H1 (cell line): Measurements from ENCODE around the gene MDM4. TPM values are rescaled to one million over a fixed set of nuclear protein-coding genes. Genes with fewer than 3 reads are reported as not detected.

Experiments used
- CTCF ChIA-PET: fragments of 300-600 bp; sonication (Branson Sonifier 250); formaldehyde crosslinking; loops from one replicate; lab custom pipeline; 2021; ENCODE audit not compliant: partially characterized antibody; lab: Charles Lee
- POLR2A ChIA-PET: fragments of 300-600 bp; sonication (Branson Sonifier 250); formaldehyde crosslinking; loops from one replicate; lab custom pipeline; 2021; ENCODE audit warnings: inconsistent platforms; ENCODE audit not compliant: partially characterized antibody; lab: Charles Lee
- DNase-seq, 2 experiments: peaks; one replicate each; pipeline versions ENCODE4 v3.0.0 to v3.0.0-alpha.2; 2010 to 2022; ENCODE audit warnings: low spot score in 2 of 2, low read depth in 1 of 2, mixed read lengths in 1 of 2
- FAIRE-seq: peaks from 2 replicates; lab custom pipeline; 2011; peaks lifted over from hg19 to GRCh38; lab: Jason Lieb, UNC
- H2AFZ ChIP-seq: 2 replicates; pipeline ENCODE4 v1.8.1; 2012; ENCODE audit warnings: low read length, inconsistent platforms
- H2AK5ac ChIP-seq: 2 replicates; pipeline ENCODE4 v1.6.1; 2013; ENCODE audit warnings: low read depth, low read length
- H2BK120ac ChIP-seq: replicated peaks from 2 replicates; pipeline ENCODE3; 2013; ENCODE audit warnings: low read depth, low read length, inconsistent platforms
- H2BK12ac ChIP-seq: 2 replicates; pipeline ENCODE4 v1.6.1; 2013; ENCODE audit warnings: low read depth, low read length
- H2BK15ac ChIP-seq: 2 replicates; pipeline ENCODE4 v1.6.1; 2013; ENCODE audit warnings: low read length
- H2BK20ac ChIP-seq: 2 replicates; pipeline ENCODE4 v1.6.1; 2013; ENCODE audit warnings: low read length
- H2BK5ac ChIP-seq: 2 replicates; pipeline ENCODE4 v1.6.1; 2013; ENCODE audit warnings: low read depth, low read length
- H3K14ac ChIP-seq: 2 replicates; pipeline ENCODE4 v1.6.1; 2013; ENCODE audit warnings: inconsistent platforms; ENCODE audit not compliant: insufficient read length
- H3K18ac ChIP-seq: 2 replicates; pipeline ENCODE4 v1.6.1; 2013; ENCODE audit warnings: low read length; ENCODE audit errors: extremely low read depth
- H3K23ac ChIP-seq: 2 replicates; pipeline ENCODE4 v1.6.1; 2013; ENCODE audit warnings: inconsistent platforms; ENCODE audit not compliant: insufficient read length
- H3K23me2 ChIP-seq: 2 replicates; pipeline ENCODE4 v1.6.1; 2013; ENCODE audit warnings: low read depth, low read length
- H3K27ac ChIP-seq: 2 replicates; pipeline ENCODE4 v1.6.1; 2011; ENCODE audit warnings: low read depth, low read length, inconsistent platforms
- H3K27me3 ChIP-seq, 4 experiments: replicated peaks in 1 of 4; 1 replicate in 1 of 4; 2 replicates in 3 of 4; pipeline versions ENCODE4 v1.6.1 to v1.8.1; 2011 to 2013; ENCODE audit warnings: low read length in 3 of 4, mild to moderate bottlenecking in 3 of 4, inconsistent platforms in 2 of 4, mixed read lengths in 2 of 4, moderate library complexity in 1 of 4; ENCODE audit not compliant: control insufficient read depth in 3 of 4, insufficient read depth in 3 of 4; ENCODE audit errors: extremely low read depth in 1 of 4
- H3K36me3 ChIP-seq, 4 experiments: 2 replicates each; pipeline versions ENCODE4 v1.6.1 to v1.8.1; 2011 to 2013; ENCODE audit warnings: mild to moderate bottlenecking in 4 of 4, low read length in 3 of 4, moderate library complexity in 2 of 4, control low read depth in 1 of 4, inconsistent platforms in 1 of 4; ENCODE audit not compliant: insufficient read depth in 4 of 4, control insufficient read depth in 2 of 4
- H3K4ac ChIP-seq: replicated peaks from 2 replicates; pipeline ENCODE3; 2013; ENCODE audit warnings: low read length, low read depth, mixed read lengths, inconsistent platforms; ENCODE audit not compliant: insufficient read length
- H3K4me1 ChIP-seq, 4 experiments: replicated peaks in 1 of 4; 1 replicate in 1 of 4; 2 replicates in 3 of 4; pipeline versions ENCODE4 v1.6.1 to v1.8.1; 2011 to 2013; ENCODE audit warnings: low read length in 3 of 4, inconsistent platforms in 2 of 4, mixed read lengths in 1 of 4; ENCODE audit not compliant: insufficient read depth in 4 of 4, control insufficient read depth in 3 of 4
- H3K4me2 ChIP-seq, 2 experiments: 2 replicates each; pipeline versions ENCODE4 v1.6.1 to v1.8.1; 2011 to 2013; ENCODE audit warnings: low read depth in 2 of 2, low read length in 2 of 2, control low read depth in 1 of 2, inconsistent platforms in 1 of 2, mild to moderate bottlenecking in 1 of 2; ENCODE audit not compliant: insufficient read depth in 1 of 2
- H3K4me3 ChIP-seq, 4 experiments: fragments of 200-600, 300-600 bp in 1 of 4; sonication (generic), shearing (Covaris generic), sonication (Bioruptor Twin) in 1 of 4; 2 replicates each; pipeline versions ENCODE4 v1.5.1 to v1.8.1; 2011 to 2016; ENCODE audit warnings: low read length in 4 of 4, low read depth in 3 of 4, control low read depth in 2 of 4, inconsistent platforms in 2 of 4, mild to moderate bottlenecking in 2 of 4, mixed read lengths in 1 of 4, moderate library complexity in 1 of 4; ENCODE audit not compliant: insufficient read depth in 2 of 4; ENCODE audit errors: extremely low read depth in 1 of 4
- H3K56ac ChIP-seq: replicated peaks from 2 replicates; pipeline ENCODE3; 2013; ENCODE audit warnings: low read depth, mild to moderate bottlenecking, mixed read lengths, low read length, inconsistent platforms; ENCODE audit not compliant: insufficient read length
- H3K79me1 ChIP-seq: 2 replicates; pipeline ENCODE4 v1.6.1; 2013; ENCODE audit warnings: low read depth, low read length, control low read depth
- H3K79me2 ChIP-seq, 2 experiments: 2 replicates each; pipeline versions ENCODE4 v1.6.1 to v1.8.1; 2012 to 2013; ENCODE audit warnings: low read length in 2 of 2, mild to moderate bottlenecking in 2 of 2, inconsistent platforms in 1 of 2; ENCODE audit not compliant: insufficient read depth in 2 of 2, control insufficient read depth in 1 of 2
- H3K9ac ChIP-seq, 4 experiments: replicated peaks in 1 of 4; 1 replicate in 1 of 4; 2 replicates in 3 of 4; pipeline versions ENCODE4 v1.6.1 to v1.8.1; 2011 to 2013; ENCODE audit warnings: low read depth in 3 of 4, low read length in 3 of 4, control low read depth in 2 of 4, mild to moderate bottlenecking in 2 of 4, moderate library complexity in 2 of 4, inconsistent platforms in 1 of 4; ENCODE audit errors: extremely low read depth in 1 of 4
- H3K9me3 ChIP-seq, 2 experiments: 2 replicates each; pipeline versions ENCODE4 v1.6.1 to v1.8.1; 2012 to 2013; ENCODE audit warnings: mild to moderate bottlenecking in 2 of 2, moderate library complexity in 2 of 2, control low read depth in 1 of 2, inconsistent platforms in 1 of 2, low read depth in 1 of 2, low read length in 1 of 2, mixed read lengths in 1 of 2; ENCODE audit not compliant: insufficient read depth in 2 of 2
- H4K20me1 ChIP-seq, 2 experiments: replicated peaks in 1 of 2; 2 replicates each; pipeline versions ENCODE3 to v1.8.1; 2011 to 2013; ENCODE audit warnings: inconsistent platforms in 2 of 2, low read length in 2 of 2, mild to moderate bottlenecking in 1 of 2; ENCODE audit not compliant: insufficient read depth in 2 of 2, control insufficient read depth in 1 of 2
- H4K5ac ChIP-seq: 2 replicates; pipeline ENCODE4 v1.6.1; 2013; ENCODE audit warnings: low read length, low read depth, mixed read lengths, inconsistent platforms; ENCODE audit not compliant: insufficient read length
- H4K8ac ChIP-seq: 2 replicates; pipeline ENCODE4 v1.8.0; 2013; ENCODE audit warnings: mild to moderate bottlenecking, moderate library complexity, low read length, inconsistent platforms; ENCODE audit not compliant: insufficient read depth; ENCODE audit errors: extremely low read depth
- H4K91ac ChIP-seq: replicated peaks from 2 replicates; pipeline ENCODE3; 2013; ENCODE audit warnings: low read length, mixed read lengths, inconsistent platforms; ENCODE audit not compliant: insufficient read length
- CHD1 ChIP-seq: IDR thresholded peaks from 2 replicates; pipeline ENCODE4 v1.6.1; 2012; ENCODE audit warnings: low read depth, low read length, improper control_type of control experiment
- CREB1 ChIP-seq: IDR thresholded peaks from 2 replicates; pipeline ENCODE4 v1.6.1; 2012; ENCODE audit warnings: inconsistent platforms
- CTBP2 ChIP-seq: IDR thresholded peaks from 2 replicates; pipeline ENCODE4 v1.7.0; 2011; ENCODE audit warnings: borderline replicate concordance, mild to moderate bottlenecking, moderate library complexity, mixed read lengths, low read length; ENCODE audit not compliant: insufficient read depth, insufficient read length
- KDM4A ChIP-seq: IDR thresholded peaks from one replicate; pipeline ENCODE4 v1.7.1; 2012; ENCODE audit warnings: low read depth, mild to moderate bottlenecking, moderate library complexity, low read length, inconsistent platforms; ENCODE audit not compliant: severe bottlenecking
- WGBS, 2 experiments: shearing (Covaris generic) in 1 of 2; methylation state at CpG; one replicate each; pipeline versions ENCODE4 v1.1.6 to v1.1.7; 2013 to 2015; ENCODE audit warnings: low lambda C conversion rate in 2 of 2, mixed read lengths in 2 of 2, inconsistent platforms in 1 of 2, low coverage in 1 of 2, missing lambda C conversion rate in 1 of 2; ENCODE audit not compliant: insufficient replicate concordance in 2 of 2, insufficient coverage in 1 of 2, insufficient read length in 1 of 2; ENCODE audit errors: extremely low coverage in 1 of 2, missing lambda C conversion rate in 1 of 2; 5-methylcytosine and 5-hydroxymethylcytosine counted together
- long read RNA-seq, 2 experiments: library from RNA in 1 of 2; library from capped mRNA in 1 of 2; stranded (forward); transcript quantifications; one replicate each; pipeline ENCODE4 v2.0.0, GENCODE V29; 2021; ENCODE audit warnings: inconsistent platforms in 1 of 2
- polyA minus RNA-seq, 3 experiments: library from RNA; depleted of rRNA, polyadenylated mRNA; stranded (reverse); fragments of >200 nt; gene quantifications; 1 replicate in 2 of 3; 2 replicates in 1 of 3; pipeline ENCODE4 v1.2.3, GENCODE V29; 2011
- polyA plus RNA-seq, 7 experiments: library from polyadenylated mRNA; depleted of rRNA in 3 of 7; stranded (reverse) in 5 of 7; unstranded in 2 of 7; fragments of >200 nt in 5 of 7; fragments of 200-250 nt in 2 of 7; gene quantifications; 1 replicate in 5 of 7; 2 replicates in 1 of 7; 4 replicates in 1 of 7; pipeline versions ENCODE4 v1.2.1 to v1.2.3, GENCODE V29; 2011 to 2013; ENCODE audit warnings: missing spikeins in 2 of 7, mixed read lengths in 2 of 7
- total RNA-seq: library from RNA; stranded (reverse); fragmentation: NEBNext Ultra II Directional; extraction: Animal tissue kit (Norgen Biotek cat#: 25700); gene quantifications from 2 replicates; pipeline ENCODE4 v1.2.1, GENCODE V29; 2021
- TF ChIP-seq, protein P1 (sequence below): IDR thresholded peaks from 2 replicates; pipeline ENCODE4 v1.6.1; 2012; ENCODE audit warnings: inconsistent platforms

The MDM4 gene, protein sequence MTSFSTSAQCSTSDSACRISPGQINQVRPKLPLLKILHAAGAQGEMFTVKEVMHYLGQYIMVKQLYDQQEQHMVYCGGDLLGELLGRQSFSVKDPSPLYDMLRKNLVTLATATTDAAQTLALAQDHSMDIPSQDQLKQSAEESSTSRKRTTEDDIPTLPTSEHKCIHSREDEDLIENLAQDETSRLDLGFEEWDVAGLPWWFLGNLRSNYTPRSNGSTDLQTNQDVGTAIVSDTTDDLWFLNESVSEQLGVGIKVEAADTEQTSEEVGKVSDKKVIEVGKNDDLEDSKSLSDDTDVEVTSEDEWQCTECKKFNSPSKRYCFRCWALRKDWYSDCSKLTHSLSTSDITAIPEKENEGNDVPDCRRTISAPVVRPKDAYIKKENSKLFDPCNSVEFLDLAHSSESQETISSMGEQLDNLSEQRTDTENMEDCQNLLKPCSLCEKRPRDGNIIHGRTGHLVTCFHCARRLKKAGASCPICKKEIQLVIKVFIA
- 81.7 and 84.9 TPM in 2 replicates for total RNA-seq
- 10.0 and 10.8 TPM in 2 replicates for polyA plus RNA-seq (2011; rRNA removed)
- 12.8 TPM for polyA plus RNA-seq (2011; cell fraction: cytosol; rRNA removed)
- 23.1 TPM for polyA plus RNA-seq (2011; cell fraction: nucleus; rRNA removed)
- polyA plus RNA-seq (2012, experiment 1 of 2), result 9.8 to 13.2 TPM (median 11.4 TPM) in 4 replicates
- 2.0 TPM for polyA plus RNA-seq (2012, experiment 2 of 2)
- polyA plus RNA-seq (2013, experiment 1 of 2), result 20.5 TPM
- 18.6 TPM for polyA plus RNA-seq (2013, experiment 2 of 2)
- 75.0 and 83.5 TPM in 2 replicates for polyA minus RNA-seq (2011; rRNA and poly(A)+ RNA removed)
- polyA minus RNA-seq (2011; cell fraction: cytosol; rRNA and poly(A)+ RNA removed), result 26.9 TPM
- 109 TPM for polyA minus RNA-seq (2011; cell fraction: nucleus; rRNA and poly(A)+ RNA removed)
- long read RNA-seq, experiment 1, full-length matches to known transcripts, result 1 of 7 reads
- long read RNA-seq, experiment 1, partial matches to known transcripts, result 0 of 7 reads
- long read RNA-seq, experiment 1, other reads (novel, unspliced or antisense), result 6 of 7 reads
- long read RNA-seq, experiment 2, full-length matches to known transcripts, result 3 of 6 reads
- long read RNA-seq, experiment 2, partial matches to known transcripts, result 1 of 6 reads
- long read RNA-seq, experiment 2, other reads (novel, unspliced or antisense), result 2 of 6 reads

DNA sequence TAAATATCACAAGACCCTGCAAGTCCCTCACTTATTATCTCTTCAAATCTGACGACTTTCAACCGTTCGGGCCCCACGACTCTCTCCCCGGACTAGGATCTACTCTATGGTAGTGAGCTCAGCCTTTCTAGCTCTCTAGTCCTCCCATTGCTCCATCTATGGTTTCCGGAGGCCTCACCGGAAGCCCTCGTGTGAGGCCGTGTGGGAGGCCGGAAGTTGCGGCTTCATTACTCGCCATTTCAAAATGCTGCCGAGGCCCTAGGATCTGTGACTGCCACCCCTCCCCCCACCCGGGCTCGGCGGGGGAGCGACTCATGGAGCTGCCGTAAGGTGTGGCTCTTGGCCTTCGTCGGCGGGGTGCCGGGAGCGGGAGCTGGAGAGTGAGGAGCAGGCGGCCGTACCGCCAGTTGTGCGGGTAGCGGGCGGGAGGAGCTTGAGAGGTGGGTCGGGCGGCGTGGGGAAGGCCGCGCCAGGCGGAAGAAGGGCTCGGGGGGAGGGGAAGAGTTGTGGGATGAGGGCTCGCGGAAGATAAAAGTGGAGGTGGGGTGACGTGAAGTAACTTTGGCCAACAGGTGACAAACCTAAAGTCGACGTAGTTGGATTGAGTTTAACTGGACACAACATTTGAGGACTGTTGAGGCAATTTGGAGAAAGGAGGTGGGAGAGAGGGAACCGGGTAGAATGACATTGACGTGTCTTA lies at the start of gene MDM4:
Gene MDM4, plus strand, starts transcription at position 227 of the 700 bp plus-strand sequence. CDS start 9,113 bp downstream, outside the sequence.
- Histone ChIP-seq H2BK15ac (peak within 1 kb of the TSS; percentile 97; the same call in 1 of the 2 replicates), H2BK20ac (no peak within 1 kb of the TSS), H4K5ac (peak within 1 kb of the TSS; percentile 94), H3K4me1 (no peaks in the 10 kb centered on the region; a peak in 1 of 7 replicates), H2BK5ac (peak within 1 kb of the TSS; percentile 94), H3K23me2 (peaks cover 2% of the 10 kb centered on the region), H3K4me2 (peak within 1 kb of the TSS; percentile 50 to 78), H2BK120ac (peak within 1 kb of the TSS; percentile 97), H3K9ac (peak within 1 kb of the TSS; percentile 77 to 95 (median 90)), H3K9me3 (no peaks in the 10 kb centered on the region), H3K4me3 (peak within 1 kb of the TSS; percentile 75 to 91 (median 84)), H3K18ac (peak within 1 kb of the TSS; percentile 86), H3K23ac (no peak within 1 kb of the TSS), H3K79me2 (peaks cover 15 to 48% of the 10 kb centered on the region in 2 experiments), H3K36me3 (peaks cover 0 to 9% (median 0%) of the 10 kb centered on the region in 4 experiments; a peak in 3 of 8 replicates), H3K27me3 (no peaks in the 10 kb centered on the region), H3K79me1 (peaks cover 2% of the 10 kb centered on the region; the same call in 1 of the 2 replicates), H3K14ac (peak within 1 kb of the TSS; percentile 94), H4K20me1 (no peaks in the 10 kb centered on the region), H4K91ac (peak within 1 kb of the TSS; percentile 98), H4K8ac (peak within 1 kb of the TSS; percentile 97), H2AFZ (peak within 1 kb of the TSS; percentile 99), H3K56ac (peak within 1 kb of the TSS; percentile 85), H3K27ac (peak within 1 kb of the TSS; percentile 97), H2BK12ac (peak within 1 kb of the TSS; percentile 77; the same call in 1 of the 2 replicates), H3K4ac (peak within 1 kb of the TSS; percentile 91), H2AK5ac (peak within 1 kb of the TSS; percentile 25; the same call in 1 of the 2 replicates)
- no peak for FAIRE-seq
- ChIA-PET POLR2A (interaction anchor here (0.5 to 6.8 kb wide), 28 partner anchors 10 to 438 kb away, joined by 3 to 106 read pairs (median 4); partner anchors contain the start of gene PIK3C2B), CTCF (interaction anchor here (0.7 to 49.0 kb wide), 8 partner anchors 9 to 477 kb away, joined by 3 to 2124 read pairs (median 3); no protein-coding TSS in a partner anchor)
- peak; percentile 90 to 99 for DNase-seq
- WGBS, 2 experiments, result 4% methylated on average over 32 of the region's 43 CpGs; no CpG with 5 or more reads in 1 of the 2 experiments
- peak; percentile 49 for TF ChIP-seq CTBP2
- peak; percentile 57 for TF ChIP-seq KDM4A
- no peak for TF ChIP-seq CHD1
- TF ChIP-seq CREB1, result peak; percentile 90
- TF ChIP-seq, protein P1, sequence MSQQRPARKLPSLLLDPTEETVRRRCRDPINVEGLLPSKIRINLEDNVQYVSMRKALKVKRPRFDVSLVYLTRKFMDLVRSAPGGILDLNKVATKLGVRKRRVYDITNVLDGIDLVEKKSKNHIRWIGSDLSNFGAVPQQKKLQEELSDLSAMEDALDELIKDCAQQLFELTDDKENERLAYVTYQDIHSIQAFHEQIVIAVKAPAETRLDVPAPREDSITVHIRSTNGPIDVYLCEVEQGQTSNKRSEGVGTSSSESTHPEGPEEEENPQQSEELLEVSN, result peak; percentile 75
